ENCODE results near the gene EEF1A2.

Gene EEF1A2

DNA sequence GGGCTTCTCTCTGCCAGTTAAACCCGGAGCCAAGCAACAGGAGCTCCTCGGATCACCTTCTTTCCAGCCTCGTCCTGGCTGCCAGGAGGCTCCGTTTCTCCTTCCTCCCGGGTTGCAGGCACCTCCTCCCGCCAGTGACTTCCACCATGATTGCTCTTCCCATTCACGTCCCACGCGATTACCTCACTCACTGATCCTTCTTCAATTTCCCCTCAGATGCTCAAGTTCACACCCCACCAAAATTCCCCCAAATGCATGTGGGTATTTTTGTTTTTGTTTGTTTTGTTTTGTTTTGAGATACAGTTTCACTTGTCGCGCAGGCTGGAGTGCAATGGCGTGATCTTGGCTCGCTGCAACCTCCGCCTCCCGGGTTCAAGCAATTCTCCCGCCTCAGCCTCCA is 51.6 kb downstream of the EEF1A2 start:
- DNase-seq, result no peak

- no peak for DNase-seq
Observed at GRCh38 chr20:63446216-63447024, 52.5 kb downstream of the EEF1A2 start.

DNA sequence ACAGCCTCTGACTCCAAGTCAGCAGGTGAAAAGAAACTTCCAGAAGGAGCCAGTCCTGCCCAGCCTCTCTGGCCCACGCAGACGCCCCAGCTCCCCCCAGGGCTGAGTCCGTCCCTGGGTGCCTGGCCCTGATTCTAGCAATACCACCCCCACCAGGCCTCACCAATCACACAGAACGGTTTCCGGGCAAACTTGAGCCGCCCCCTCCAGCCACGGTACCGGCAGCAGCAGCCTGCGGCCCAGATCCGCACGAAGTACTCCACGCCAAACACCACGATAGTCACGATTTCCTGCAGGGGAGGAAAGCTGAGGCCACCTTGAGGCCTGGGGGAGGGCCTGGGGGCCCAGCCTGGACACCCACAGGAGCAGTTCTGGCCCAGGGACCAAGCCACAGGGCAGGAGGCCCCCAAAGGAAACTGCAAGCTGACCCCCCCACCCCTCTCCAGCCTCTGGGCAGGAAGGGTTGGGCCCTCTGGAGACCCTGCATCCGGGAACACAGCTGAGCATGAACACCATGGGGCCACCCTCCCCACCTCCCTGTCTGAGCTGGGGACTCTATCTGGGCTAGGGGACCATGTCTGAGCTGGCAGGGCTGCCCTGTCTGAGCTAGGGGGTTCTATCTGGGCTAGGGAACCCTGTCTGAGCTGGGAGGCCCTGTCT is 53.7 kb downstream of the EEF1A2 start:
- no peak for DNase-seq

DNA sequence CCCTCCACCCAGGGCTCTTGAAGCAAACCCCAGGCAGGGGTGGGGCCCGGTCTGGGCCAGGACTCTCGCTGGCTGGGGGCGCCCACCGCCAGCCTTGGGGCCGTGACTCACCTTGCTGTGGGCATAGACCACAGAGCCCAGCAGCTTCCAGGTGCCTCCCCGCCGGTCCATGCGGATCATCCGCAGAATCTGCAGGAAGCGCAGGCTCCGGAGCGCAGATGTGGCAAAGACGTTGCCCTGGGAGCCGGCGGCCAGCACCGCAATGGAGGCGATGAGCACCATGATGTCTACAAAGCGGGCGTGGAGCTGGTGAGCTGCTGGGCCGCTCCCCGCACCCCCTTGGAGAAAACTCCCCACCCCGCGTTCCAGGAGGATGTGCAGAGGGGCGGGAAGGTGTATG is 54.3 kb downstream of the EEF1A2 start:
- no peak for DNase-seq

- DNase-seq, result no peak
Observed at GRCh38 chr20:63443606-63444395, 55.1 kb downstream of the EEF1A2 start.

DNA sequence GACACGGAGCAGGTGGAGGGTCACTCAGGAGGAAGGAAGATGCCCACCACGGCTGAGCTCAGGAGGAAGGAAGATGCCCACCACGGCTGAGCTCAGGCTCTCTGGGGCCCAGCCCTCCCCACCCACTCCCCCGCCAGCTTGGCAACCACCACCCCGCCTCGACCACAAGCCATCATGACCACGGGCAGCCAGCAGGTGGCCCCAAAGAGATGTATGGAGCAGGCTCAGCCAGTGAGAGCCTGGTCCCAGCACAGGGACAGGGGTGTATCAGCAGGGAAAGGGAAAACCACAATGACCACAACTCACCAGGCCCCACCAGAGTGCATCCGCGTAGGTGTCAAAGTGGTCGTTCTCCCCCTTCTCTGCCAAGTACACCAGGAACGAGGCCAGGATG is 56.8 kb downstream of the EEF1A2 start:
- no peak for DNase-seq

GRCh38 chr20:63441136-63442099 is 57.5 kb downstream of the EEF1A2 start:
- no peak for DNase-seq

DNA sequence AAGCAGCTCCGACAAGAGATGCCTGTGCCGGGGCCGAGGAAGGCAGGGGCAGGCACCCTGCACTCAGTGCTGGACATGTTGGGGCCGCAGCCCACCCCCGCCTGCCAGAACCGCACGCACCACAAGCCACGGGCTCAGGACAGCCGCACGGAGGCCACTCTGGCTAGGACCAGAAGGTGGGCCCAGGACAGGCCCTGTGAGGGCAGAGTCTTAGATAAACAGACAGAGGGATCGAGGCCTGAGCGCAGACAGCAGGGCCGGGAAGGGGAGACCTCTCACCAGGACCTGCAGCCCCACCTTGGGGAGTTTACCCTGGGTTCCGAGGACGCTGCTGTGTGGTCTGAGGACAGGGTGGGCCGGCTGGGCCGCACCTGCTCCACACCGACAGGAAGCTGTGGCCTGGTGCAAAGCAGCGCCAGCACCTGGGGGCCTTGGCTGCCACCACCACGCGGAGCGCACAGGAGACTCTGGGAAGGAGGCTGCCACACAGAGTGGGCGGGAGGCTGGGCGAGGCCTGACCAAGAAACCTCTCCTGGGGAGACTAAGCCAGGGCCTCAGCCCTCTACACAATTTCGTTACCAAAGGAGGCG is 58.4 kb downstream of the EEF1A2 start:
- DNase-seq, result no peak

DNA sequence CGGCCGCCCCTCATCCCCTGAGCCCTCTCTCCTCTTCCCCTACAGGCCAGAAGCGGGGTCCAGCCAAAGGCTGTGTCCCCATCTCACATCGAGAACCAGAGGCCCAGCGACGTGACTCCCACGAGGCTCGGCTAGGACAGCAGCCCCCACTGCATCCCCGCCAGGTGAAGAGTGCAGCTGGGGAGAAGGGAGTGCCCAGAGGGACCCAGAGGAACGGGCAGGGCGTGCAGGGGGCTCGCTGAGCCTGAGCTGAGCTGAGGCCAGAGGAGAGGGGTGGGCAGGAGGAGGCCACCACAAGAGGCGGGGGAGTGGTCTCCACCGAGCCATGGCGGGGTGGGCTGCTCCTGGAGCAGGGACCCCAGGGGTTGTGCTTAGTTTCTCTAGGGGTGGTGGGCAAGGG is 59.0 kb downstream of the EEF1A2 start:
- DNase-seq, result no peak

DNA sequence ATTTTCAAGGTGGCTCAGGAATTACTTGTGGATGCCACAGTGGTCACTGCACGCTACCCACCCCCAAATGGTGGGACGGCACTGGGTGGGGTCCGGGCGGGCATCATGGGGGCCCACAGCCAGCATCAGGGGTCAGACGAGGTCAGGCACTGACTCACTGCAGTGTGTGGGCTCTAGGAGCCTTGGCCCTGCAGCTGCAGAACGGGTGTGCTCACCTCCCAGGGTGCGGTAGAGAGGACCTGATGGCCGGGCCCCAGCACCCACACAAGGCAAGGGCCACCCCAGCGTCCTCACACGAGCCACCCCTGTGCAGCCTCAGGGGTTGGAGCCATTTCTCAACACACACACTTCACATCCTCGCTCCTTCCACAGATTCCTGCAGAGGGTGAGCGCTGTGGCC is 60.8 kb downstream of the EEF1A2 start:
- no peak for DNase-seq

Measured in NCI-H510A (cell line).